NCI-H2081 treated with DMSO at 0.1 percent for 48 hours (cell line): ENCODE measurements around the gene DDC.
"Not testable (repeated sequence)": the region's sequence is repeated elsewhere in the genome, so short reads cannot be mapped to it uniquely, and the experiment has no call there.

Source experiments
- DNase-seq: peaks from one replicate; lab custom pipeline; 2025; lab: John Stamatoyannopoulos, UW

DDC gene

GRCh38 chr7:50555594-50556140, 9.5 kb downstream of the DDC start:
- no peak for DNase-seq

- DNase-seq: no peak
Measured at GRCh38 chr7:50554431-50555322, 10.5 kb downstream of the DDC start.

GRCh38 chr7:50553973-50554372, 11.2 kb downstream of the DDC start:
- no peak for DNase-seq

GRCh38 chr7:50552921-50553320, 12.3 kb downstream of the DDC start:
- DNase-seq: no peak

GRCh38 chr7:50552139-50552538, 13.1 kb downstream of the DDC start:
- DNase-seq: peak; percentile 98

- not testable (repeated sequence) for DNase-seq
Measured at GRCh38 chr7:50545613-50546012, 19.6 kb downstream of the DDC start.

- DNase-seq: no peak
Measured at GRCh38 chr7:50544992-50545391, 20.2 kb downstream of the DDC start.

GRCh38 chr7:50543776-50544442, 21.3 kb downstream of the DDC start:
- no peak for DNase-seq

GRCh38 chr7:50542132-50542531, 23.1 kb downstream of the DDC start:
- DNase-seq: no peak

- no peak for DNase-seq
Measured at GRCh38 chr7:50540785-50541579, 24.2 kb downstream of the DDC start.

- DNase-seq: no peak
Measured at GRCh38 chr7:50539725-50540124, 25.5 kb downstream of the DDC start.

GRCh38 chr7:50538478-50538877, 26.7 kb downstream of the DDC start:
- no peak for DNase-seq

- no peak for DNase-seq
Measured at GRCh38 chr7:50537417-50537816, 27.8 kb downstream of the DDC start.

- not testable (repeated sequence) for DNase-seq
Measured at GRCh38 chr7:50535291-50535711, 29.9 kb downstream of the DDC start.

- no peak for DNase-seq
Measured at GRCh38 chr7:50534690-50535290, 30.4 kb downstream of the DDC start.

- no peak for DNase-seq
Measured at GRCh38 chr7:50533866-50534265, 31.3 kb downstream of the DDC start.

- peak; percentile 95 for DNase-seq
Measured at GRCh38 chr7:50531928-50532327, 33.3 kb downstream of the DDC start.

- peak; percentile 95 for DNase-seq
Measured at GRCh38 chr7:50531401-50531911, 33.7 kb downstream of the DDC start.

GRCh38 chr7:50530766-50531165, 34.4 kb downstream of the DDC start:
- no peak for DNase-seq

GRCh38 chr7:50529093-50529862, 35.9 kb downstream of the DDC start:
- DNase-seq: no peak
